GM18870 (cell line): ENCODE results near the gene TIMP3.

Experiments
- ATAC-seq: cut with Tn5 transposase; IDR thresholded peaks from one replicate; pipeline ENCODE4 v1.9.1; 2021; ENCODE audit warnings: moderate library complexity; ENCODE audit not compliant: unreplicated experiment

TIMP3 gene

DNA sequence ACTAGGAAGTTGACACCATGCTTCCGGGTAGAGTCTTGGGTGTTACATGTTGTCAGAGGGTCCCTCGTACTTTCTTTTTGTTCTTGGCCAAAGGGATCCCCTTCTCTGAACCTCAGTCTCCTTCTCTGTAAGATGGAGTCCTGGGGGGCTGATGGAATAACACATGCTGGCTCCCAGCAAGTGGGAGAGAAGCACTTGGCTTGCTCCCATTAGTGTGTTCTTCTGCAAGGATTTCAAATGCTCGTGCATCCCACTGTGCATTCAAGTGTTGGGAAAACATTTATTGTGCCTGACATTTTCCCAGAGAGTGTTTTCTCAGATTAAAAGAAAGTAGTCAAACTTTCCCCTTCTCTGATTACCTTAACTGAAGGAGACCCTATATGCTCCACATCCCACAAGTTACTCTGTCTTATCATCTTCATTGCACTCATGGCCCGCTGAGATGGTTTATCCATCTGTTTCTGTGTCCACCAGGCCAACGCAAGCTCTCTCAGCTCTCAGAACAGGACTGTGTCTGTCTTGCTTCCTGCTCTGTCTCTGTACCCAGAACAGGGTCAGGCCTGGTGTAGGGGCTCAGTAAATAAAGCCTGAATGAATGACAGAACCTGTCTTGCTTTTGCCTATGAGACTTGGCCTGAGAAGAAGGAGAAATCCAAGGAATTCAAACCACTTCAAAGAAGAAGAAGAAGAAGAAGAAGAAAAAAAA is 16.0 kb upstream of the TIMP3 start:
- ATAC-seq: no peak

- ATAC-seq: no peak
These were observed 15.5 kb upstream of the TIMP3 start for GRCh38 chr22:32786027-32786418.

- ATAC-seq: no peak
These were observed 12.4 kb upstream of the TIMP3 start for GRCh38 chr22:32788904-32789624.

GRCh38 chr22:32789797-32790620 is 11.5 kb upstream of the TIMP3 start:
- ATAC-seq: no peak

DNA sequence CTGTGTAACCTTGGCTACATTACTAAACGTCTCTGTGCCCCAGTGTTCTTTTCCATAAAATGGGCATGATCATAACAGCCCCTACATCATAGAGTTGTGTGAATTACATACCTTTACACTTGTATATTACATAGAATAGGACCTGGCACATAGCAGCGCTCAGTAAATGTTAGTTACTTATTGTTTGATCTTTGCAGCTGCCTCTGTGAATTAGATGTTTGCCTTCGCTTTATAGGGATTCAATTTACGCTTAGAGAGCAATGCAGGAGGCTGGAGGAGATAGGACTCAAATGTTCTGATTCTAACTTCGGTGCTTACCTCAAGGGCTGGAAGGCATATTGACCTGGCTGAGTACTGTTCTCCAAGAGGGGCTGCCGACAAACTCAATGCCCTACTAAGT is 10.4 kb upstream of the TIMP3 start:
- no peak for ATAC-seq

- no peak for ATAC-seq
These were observed 10.0 kb upstream of the TIMP3 start for GRCh38 chr22:32791485-32791884.

DNA sequence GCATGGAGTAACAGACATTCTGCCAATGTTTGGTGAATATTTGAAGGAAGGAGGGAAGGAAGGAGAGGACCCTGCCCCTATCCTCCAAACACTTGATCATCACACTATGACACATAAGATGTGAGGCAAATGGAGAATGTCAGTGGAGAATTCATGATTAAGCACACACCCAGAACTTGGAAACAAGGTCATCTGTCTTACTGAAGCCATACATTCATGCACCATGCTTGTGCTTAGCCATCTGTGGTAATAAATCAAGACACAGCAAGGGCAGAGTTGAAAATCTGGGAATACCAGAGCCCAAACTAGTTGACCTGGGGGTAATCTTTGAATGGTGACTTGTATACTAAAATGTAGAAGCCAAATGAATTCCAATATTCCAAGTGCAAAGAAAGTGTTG is 7.9 kb upstream of the TIMP3 start:
- ATAC-seq: no peak

- no peak for ATAC-seq
These were observed 6.9 kb upstream of the TIMP3 start for GRCh38 chr22:32794449-32795213.

- no peak for ATAC-seq
These were observed 6.3 kb upstream of the TIMP3 start for GRCh38 chr22:32795214-32795596.

DNA sequence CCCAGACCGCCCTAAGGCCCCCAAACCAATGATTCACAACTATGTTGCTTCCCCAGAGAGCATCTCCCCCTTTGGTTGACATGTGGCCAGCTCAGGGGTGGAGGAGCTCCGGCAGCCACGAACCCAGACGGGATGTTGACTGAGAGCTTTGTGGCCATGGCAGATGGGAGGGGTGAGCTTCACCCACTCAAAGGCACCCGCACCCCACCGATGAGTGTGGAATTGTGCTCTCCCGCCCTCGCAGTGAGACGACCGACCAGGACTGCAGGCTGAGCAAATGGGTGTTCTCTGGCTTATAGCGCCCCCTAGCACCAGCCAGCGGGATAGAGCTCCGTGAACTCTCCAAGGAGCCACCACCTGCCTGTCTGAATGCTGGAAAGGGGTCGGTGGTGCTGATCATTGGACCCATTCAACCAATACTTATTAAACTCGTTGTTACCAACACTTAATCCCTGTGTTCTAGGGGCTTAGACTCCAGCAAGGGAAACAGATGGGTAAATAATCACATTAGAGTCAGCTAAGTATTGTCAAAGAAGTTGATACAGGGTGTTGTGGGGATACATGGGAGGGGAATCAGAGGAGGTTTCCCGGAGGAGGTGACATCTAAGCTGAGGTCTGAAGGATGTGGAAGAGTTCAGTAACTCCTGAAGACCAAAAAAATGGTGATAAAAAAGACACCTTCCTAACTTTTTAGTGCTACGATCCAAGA is 4.5 kb upstream of the TIMP3 start:
- ATAC-seq: no peak

DNA sequence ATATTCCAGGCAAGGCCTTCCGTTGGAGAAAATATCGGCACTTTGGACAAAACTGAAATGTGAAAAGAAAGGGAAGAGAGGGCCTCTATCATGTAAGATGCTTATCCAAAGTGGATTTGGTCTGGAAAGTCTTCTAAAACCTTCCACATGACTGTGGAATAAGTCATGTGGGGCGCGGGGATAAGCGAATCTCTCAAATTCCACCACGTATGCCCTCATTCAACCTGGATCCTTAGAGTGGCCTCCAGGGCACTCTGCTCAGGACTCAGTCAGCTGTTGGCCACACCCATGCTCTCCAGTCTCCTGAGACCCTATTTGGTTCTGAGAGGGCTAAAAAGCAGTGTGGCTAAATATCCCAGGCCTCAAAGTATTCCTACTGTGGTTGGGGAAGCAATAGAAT is 2.0 kb upstream of the TIMP3 start:
- ATAC-seq: no peak

- no peak for ATAC-seq
These were observed 1.2 kb upstream of the TIMP3 start for GRCh38 chr22:32800158-32800882.

DNA sequence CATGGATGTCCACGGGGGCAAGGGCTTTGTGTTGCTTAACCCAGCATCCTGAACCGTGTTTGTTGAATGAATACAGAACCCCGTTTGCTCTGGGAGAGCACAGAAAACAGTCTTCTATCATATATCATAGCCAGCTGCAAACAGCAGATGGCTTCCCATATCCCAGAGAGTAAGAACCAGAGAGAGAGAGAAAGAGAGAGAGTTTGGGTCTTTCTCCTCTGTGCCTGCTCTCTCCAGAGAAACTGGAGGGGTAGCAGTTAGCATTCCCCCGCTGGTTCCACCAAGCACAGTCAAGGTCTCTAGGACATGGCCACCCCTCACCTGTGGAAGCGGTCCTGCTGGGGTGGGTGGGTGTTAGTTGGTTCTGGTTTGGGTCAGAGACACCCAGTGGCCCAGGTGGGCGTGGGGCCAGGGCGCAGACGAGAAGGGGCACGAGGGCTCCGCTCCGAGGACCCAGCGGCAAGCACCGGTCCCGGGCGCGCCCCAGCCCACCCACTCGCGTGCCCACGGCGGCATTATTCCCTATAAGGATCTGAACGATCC is 440 bp upstream of the TIMP3 start:
- no peak for ATAC-seq

DNA sequence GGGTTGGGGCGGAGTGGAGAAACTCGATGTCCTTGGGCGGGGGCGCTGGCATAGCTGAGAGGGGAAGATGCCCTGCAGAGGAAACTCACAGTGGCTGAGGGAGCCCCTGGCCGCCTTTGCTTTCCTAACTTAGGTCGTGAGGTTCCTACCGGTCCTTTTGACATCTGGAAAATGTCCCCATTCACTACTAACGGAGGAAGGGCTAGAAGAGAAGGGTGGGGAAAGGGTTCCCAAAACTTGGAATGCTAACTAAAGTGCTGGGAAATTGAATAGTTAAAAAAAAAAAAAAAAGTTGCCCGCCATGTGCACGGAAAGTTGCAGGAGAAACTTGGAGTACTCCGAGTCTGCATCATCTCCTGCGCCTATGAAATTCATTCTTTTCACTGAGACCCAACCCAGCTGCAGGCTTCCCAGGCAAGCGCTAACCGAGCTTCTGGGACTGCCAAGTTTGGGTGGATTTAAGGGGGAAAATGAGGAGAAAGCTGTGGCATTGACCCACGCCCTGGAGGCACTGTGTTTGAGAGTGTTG is 796 bp downstream of the TIMP3 start:
- no peak for ATAC-seq

- ATAC-seq: no peak
These were observed 1.7 kb downstream of the TIMP3 start for GRCh38 chr22:32803020-32803737.

GRCh38 chr22:32803738-32804435 is 2.4 kb downstream of the TIMP3 start:
- no peak for ATAC-seq

DNA sequence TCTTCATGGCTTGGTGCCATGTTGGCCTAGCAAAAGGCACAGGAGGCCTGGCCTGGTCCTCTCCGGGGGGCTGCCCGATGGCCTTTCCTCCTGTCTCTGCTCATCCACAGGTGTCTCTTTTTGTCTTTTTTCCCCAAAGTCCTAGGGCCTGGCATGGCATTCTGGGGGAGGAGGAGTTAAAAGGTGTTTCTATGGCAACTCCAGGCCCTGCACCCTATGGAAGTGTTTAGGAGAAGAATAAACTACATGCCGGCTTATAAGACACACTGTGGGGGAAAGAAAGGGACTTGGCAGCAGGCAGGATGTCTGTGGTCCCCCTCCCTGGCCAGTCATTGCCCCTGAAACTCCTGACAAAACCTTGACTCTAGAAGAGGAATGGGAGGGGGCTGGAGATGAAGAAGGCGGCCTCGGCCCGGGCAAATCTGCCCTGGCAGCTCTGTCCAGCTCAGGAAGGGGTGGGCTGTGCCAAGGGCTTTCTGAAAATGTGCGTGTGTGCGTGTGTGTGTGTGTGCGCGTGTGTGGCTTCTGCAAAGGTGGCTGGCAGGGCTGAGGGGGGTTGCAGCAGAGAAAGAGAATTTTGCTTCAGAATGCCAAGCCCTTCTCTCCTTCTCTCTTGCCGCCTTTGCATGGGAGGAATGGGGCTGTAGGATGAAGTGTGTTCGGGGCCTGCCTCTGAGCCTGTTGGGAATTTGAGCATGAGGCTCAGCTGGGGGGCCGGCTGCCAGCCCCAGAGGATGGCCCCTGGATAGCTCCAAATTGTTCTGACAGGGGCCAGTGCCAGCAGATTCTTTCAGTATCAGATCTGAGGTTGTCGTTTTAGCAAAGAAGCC is 3.2 kb downstream of the TIMP3 start:
- ATAC-seq: no peak
